Fibroblast of lung (primary cell): ENCODE data around the gene CHM. TPM values are rescaled to one million over a fixed set of nuclear protein-coding genes. Genes with fewer than 3 reads are reported as not detected.

Experiments
- DNase-seq, 2 donors: peaks; one replicate each; pipeline versions ENCODE4 v3.0.0 to v3.0.0-alpha.2; 2010; ENCODE audit warnings: low read depth in 2 of 2
- H2AFZ ChIP-seq: 2 replicates; pipeline ENCODE4 v1.5.1; 2012; ENCODE audit warnings: low read length, control low read depth, inconsistent platforms
- H3K27ac ChIP-seq: 2 replicates; pipeline ENCODE4 v1.5.1; 2011; ENCODE audit warnings: low read length, control low read depth; ENCODE audit not compliant: insufficient read depth
- H3K27me3 ChIP-seq: 2 replicates; pipeline ENCODE4 v1.5.1; 2011; ENCODE audit warnings: mild to moderate bottlenecking, low read length; ENCODE audit not compliant: control insufficient read depth, insufficient read depth
- H3K36me3 ChIP-seq: 2 replicates; pipeline ENCODE4 v1.5.1; 2011; ENCODE audit warnings: low read length; ENCODE audit not compliant: control insufficient read depth, insufficient read depth
- H3K4me1 ChIP-seq: 2 replicates; pipeline ENCODE4 v1.5.1; 2011; ENCODE audit warnings: low read length; ENCODE audit not compliant: control insufficient read depth, insufficient read depth; ENCODE audit errors: extremely low read depth
- H3K4me2 ChIP-seq: 2 replicates; pipeline ENCODE4 v1.5.1; 2011; ENCODE audit warnings: low read length, control low read depth; ENCODE audit not compliant: insufficient read depth; ENCODE audit errors: extremely low read depth
- H3K4me3 ChIP-seq, 4 experiments: fragments of 200-600 bp in 1 of 4; sonication (generic) in 1 of 4; replicated peaks in 1 of 4; 2 replicates each; pipeline ENCODE4 v1.5.1; 2011 to 2016; ENCODE audit warnings: low read length in 4 of 4, low read depth in 3 of 4, mild to moderate bottlenecking in 3 of 4, control low read depth in 2 of 4, inconsistent platforms in 1 of 4, mixed read lengths in 1 of 4; ENCODE audit not compliant: insufficient read depth in 1 of 4; ENCODE audit errors: control extremely low read depth in 1 of 4
- H3K79me2 ChIP-seq: 2 replicates; pipeline ENCODE4 v1.5.1; 2012; ENCODE audit warnings: mild to moderate bottlenecking, low read length, inconsistent platforms; ENCODE audit not compliant: control insufficient read depth, insufficient read depth
- H3K9ac ChIP-seq: 2 replicates; pipeline ENCODE4 v1.5.1; 2011; ENCODE audit warnings: mild to moderate bottlenecking, low read length, control low read depth; ENCODE audit not compliant: insufficient read depth
- H3K9me3 ChIP-seq: 2 replicates; pipeline ENCODE4 v1.5.1; 2012; ENCODE audit warnings: low read depth, low read length; ENCODE audit not compliant: control insufficient read depth, insufficient read depth
- H4K20me1 ChIP-seq: 2 replicates; pipeline ENCODE4 v1.5.1; 2011; ENCODE audit warnings: low read length; ENCODE audit not compliant: control insufficient read depth, insufficient read depth; ENCODE audit errors: extremely low read depth
- CTCF ChIP-seq, 2 donors: IDR thresholded peaks in 1 of 2; conservative IDR thresholded peaks in 1 of 2; 1 replicate in 1 of 2; 2 replicates in 1 of 2; pipeline ENCODE4 v1.5.1; 2011 to 2012; ENCODE audit warnings: low read length in 2 of 2, control low read depth in 1 of 2, inconsistent platforms in 1 of 2, low read depth in 1 of 2, mild to moderate bottlenecking in 1 of 2
- EZH2 ChIP-seq: IDR thresholded peaks from 2 replicates; pipeline ENCODE4 v1.5.1; 2012; ENCODE audit warnings: low read length, control low read depth, mild to moderate bottlenecking; ENCODE audit errors: missing control alignments
- polyA minus RNA-seq: library from RNA; depleted of rRNA, polyadenylated mRNA; stranded (reverse); fragments of >200 nt; gene quantifications from 2 replicates; pipeline ENCODE4 v1.2.3, GENCODE V29; 2011; ENCODE audit warnings: low replicate concordance
- polyA plus RNA-seq, 2 donors: library from polyadenylated mRNA; depleted of rRNA in 1 of 2; stranded (reverse) in 1 of 2; unstranded in 1 of 2; fragments of >200 nt; gene quantifications; 2 replicates each; pipeline ENCODE4 v1.2.1, GENCODE V29; 2011 to 2012; ENCODE audit warnings: missing spikeins in 1 of 2
- total RNA-seq: library from RNA; depleted of rRNA; stranded (reverse); fragments of >200 nt; gene quantifications from 2 replicates; pipeline ENCODE4 v1.2.1, GENCODE V29; 2014

The CHM gene, protein sequence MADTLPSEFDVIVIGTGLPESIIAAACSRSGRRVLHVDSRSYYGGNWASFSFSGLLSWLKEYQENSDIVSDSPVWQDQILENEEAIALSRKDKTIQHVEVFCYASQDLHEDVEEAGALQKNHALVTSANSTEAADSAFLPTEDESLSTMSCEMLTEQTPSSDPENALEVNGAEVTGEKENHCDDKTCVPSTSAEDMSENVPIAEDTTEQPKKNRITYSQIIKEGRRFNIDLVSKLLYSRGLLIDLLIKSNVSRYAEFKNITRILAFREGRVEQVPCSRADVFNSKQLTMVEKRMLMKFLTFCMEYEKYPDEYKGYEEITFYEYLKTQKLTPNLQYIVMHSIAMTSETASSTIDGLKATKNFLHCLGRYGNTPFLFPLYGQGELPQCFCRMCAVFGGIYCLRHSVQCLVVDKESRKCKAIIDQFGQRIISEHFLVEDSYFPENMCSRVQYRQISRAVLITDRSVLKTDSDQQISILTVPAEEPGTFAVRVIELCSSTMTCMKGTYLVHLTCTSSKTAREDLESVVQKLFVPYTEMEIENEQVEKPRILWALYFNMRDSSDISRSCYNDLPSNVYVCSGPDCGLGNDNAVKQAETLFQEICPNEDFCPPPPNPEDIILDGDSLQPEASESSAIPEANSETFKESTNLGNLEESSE
- total RNA-seq (18.7 and 33.4 TPM in 2 replicates), polyA plus RNA-seq (22.4 and 27.3 TPM in 2 replicates), polyA minus RNA-seq (2.4 and 4.1 TPM in 2 replicates)
- polyA plus RNA-seq (2012) = 10.6 and 13.1 TPM in 2 replicates

DNA sequence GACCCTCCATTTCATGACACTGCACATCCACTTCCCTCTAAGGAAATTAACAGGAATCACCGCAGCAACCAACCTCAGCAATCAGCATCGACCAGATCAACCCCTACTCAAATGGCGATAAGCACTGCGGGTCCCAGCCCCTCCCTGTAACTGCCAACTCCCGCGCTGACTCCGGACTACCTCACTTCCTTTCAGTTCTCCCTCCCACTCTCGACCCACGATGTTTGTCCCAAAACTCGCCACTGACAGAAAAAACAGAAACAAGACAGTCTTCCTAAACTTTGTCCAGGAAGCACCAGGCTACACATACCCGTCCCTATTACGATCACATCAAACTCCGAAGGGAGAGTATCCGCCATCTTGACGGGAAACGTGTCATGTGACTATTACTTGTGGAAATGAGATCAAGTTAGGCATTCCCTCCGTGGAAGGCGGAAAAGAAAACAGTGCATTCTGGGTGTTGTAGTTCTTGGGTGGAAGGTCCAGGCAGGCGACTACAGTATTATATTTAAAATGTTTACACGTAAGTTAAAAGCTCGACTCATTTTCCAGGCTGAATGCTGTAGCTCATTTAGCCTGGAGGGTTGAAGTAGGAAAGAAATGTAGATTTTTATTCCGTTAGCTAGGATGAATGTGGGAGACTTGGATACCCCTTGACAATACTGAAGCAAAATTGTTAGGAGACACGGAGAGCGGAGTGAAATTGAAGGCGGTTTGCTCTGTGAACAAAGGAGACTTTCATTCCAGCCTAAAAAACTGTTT is at the start of gene CHM:
Gene CHM, minus strand, starts transcription at position 385 of the 762 bp plus-strand sequence. Its CDS starts 26 bp downstream, at position 359.
- no peaks in the 10 kb centered on the region for H3K27me3 ChIP-seq
- H3K79me2 ChIP-seq = peaks cover 46% of the 10 kb centered on the region
- peak within 1 kb of the TSS; percentile 86 for H3K27ac ChIP-seq
- H4K20me1 ChIP-seq = no peaks in the 10 kb centered on the region
- no peak for TF ChIP-seq EZH2
- no peak for TF ChIP-seq CTCF (conservative IDR thresholded peaks at IDR 0.05 in 1 of 2, IDR thresholded peaks at IDR 0.05 in 1 of 2; ENCODE audit: low read depth in 1 of 2, low read length in 2 of 2)
- peak within 1 kb of the TSS; percentile 77 for H3K4me2 ChIP-seq
- peak; percentile 83 to 88 for DNase-seq
- no peaks in the 10 kb centered on the region for H3K4me1 ChIP-seq
- H3K9me3 ChIP-seq = no peaks in the 10 kb centered on the region
- peak within 1 kb of the TSS; percentile 75 for H2AFZ ChIP-seq
- H3K4me3 ChIP-seq = peak within 1 kb of the TSS; percentile 54 to 97 (median 70)
- H3K9ac ChIP-seq = peak within 1 kb of the TSS; percentile 48
- H3K36me3 ChIP-seq = no peaks in the 10 kb centered on the region

- H3K4me1 ChIP-seq = no peaks in the 10 kb centered on the region
- no peaks in the 10 kb centered on the region for H3K9me3 ChIP-seq
- H3K4me3 ChIP-seq = no peak overlapping the region
- H2AFZ ChIP-seq = no peak overlapping the region
- no peaks in the 10 kb centered on the region for H3K36me3 ChIP-seq
- no peaks in the 10 kb centered on the region for H4K20me1 ChIP-seq
- DNase-seq = no peak
- H3K9ac ChIP-seq = no peak overlapping the region
- no peak overlapping the region for H3K27ac ChIP-seq
- H3K79me2 ChIP-seq = no peaks in the 10 kb centered on the region
- no peak for TF ChIP-seq EZH2
- no peak for TF ChIP-seq CTCF (conservative IDR thresholded peaks at IDR 0.05 in 1 of 2, IDR thresholded peaks at IDR 0.05 in 1 of 2; ENCODE audit: low read depth in 1 of 2, low read length in 2 of 2)
- H3K4me2 ChIP-seq = no peak overlapping the region
- H3K27me3 ChIP-seq = no peaks in the 10 kb centered on the region
Observed at GRCh38 chrX:86078650-86079049, 31.3 kb upstream of the CHM start.

GRCh38 chrX:86066998-86067397 is 19.6 kb upstream of the CHM start:
- H2AFZ ChIP-seq = no peak overlapping the region
- DNase-seq = no peak
- no peaks in the 10 kb centered on the region for H4K20me1 ChIP-seq
- H3K36me3 ChIP-seq = no peaks in the 10 kb centered on the region
- H3K4me2 ChIP-seq = no peak overlapping the region
- H3K4me1 ChIP-seq = no peaks in the 10 kb centered on the region
- TF ChIP-seq CTCF (conservative IDR thresholded peaks at IDR 0.05 in 1 of 2, IDR thresholded peaks at IDR 0.05 in 1 of 2; ENCODE audit: low read depth in 1 of 2, low read length in 2 of 2) (no peak), EZH2 (no peak)
- no peak overlapping the region for H3K9ac ChIP-seq
- no peaks in the 10 kb centered on the region for H3K9me3 ChIP-seq
- no peaks in the 10 kb centered on the region for H3K79me2 ChIP-seq
- H3K27me3 ChIP-seq = no peaks in the 10 kb centered on the region
- no peak overlapping the region for H3K4me3 ChIP-seq
- H3K27ac ChIP-seq = no peak overlapping the region
